ENCODE measurements around the gene FBXW11. TPM values are rescaled to one million over a fixed set of nuclear protein-coding genes. Genes with fewer than 3 reads are reported as not detected.

Gene FBXW11
- total RNA-seq, 4 donors from 2014 or later = 40.7 to 76.7 (median 49.1) TPM

- TF ChIP-seq POLR2A (IDR thresholded peaks at IDR 0.05) (no peak), CTCF (IDR thresholded peaks at IDR 0.05) (no peak)
- Histone ChIP-seq H3K27ac (no peak overlapping the region), H3K9me3 (peaks cover 0 to 3% (median 0%) of the 10 kb centered on the region in 4 donors), H3K4me3 (no peak overlapping the region), H3K4me1 (no peaks in the 10 kb centered on the region), H3K36me3 (no peaks in the 10 kb centered on the region), H3K27me3 (no peaks in the 10 kb centered on the region)
- no peak for DNase-seq
Observed at GRCh38 chr5:171827162-171827561, 179.3 kb downstream of the FBXW11 start.

GRCh38 chr5:171826132-171826531, 180.3 kb downstream of the FBXW11 start:
- no peaks in the 10 kb centered on the region for H3K9me3 ChIP-seq
- no peak overlapping the region for H3K4me3 ChIP-seq
- no peak overlapping the region for H3K27ac ChIP-seq
- no peak for DNase-seq
- H3K27me3 ChIP-seq = no peaks in the 10 kb centered on the region
- no peaks in the 10 kb centered on the region for H3K4me1 ChIP-seq
- TF ChIP-seq POLR2A (IDR thresholded peaks at IDR 0.05) (no peak), CTCF (IDR thresholded peaks at IDR 0.05) (no peak)
- no peaks in the 10 kb centered on the region for H3K36me3 ChIP-seq

GRCh38 chr5:171825051-171825450, 181.4 kb downstream of the FBXW11 start:
- H3K27me3 ChIP-seq = no peaks in the 10 kb centered on the region
- H3K9me3 ChIP-seq = no peaks in the 10 kb centered on the region
- no peaks in the 10 kb centered on the region for H3K4me1 ChIP-seq
- DNase-seq = no peak
- H3K4me3 ChIP-seq = no peak overlapping the region
- no peaks in the 10 kb centered on the region for H3K36me3 ChIP-seq
- no peak overlapping the region for H3K27ac ChIP-seq
- TF ChIP-seq CTCF (IDR thresholded peaks at IDR 0.05) (no peak), POLR2A (IDR thresholded peaks at IDR 0.05) (no peak)

- H3K4me3 ChIP-seq = no peak overlapping the region
- no peaks in the 10 kb centered on the region for H3K4me1 ChIP-seq
- peak in 2 of 3 donors; percentile 59 to 63 for DNase-seq
- H3K36me3 ChIP-seq = no peaks in the 10 kb centered on the region
- H3K9me3 ChIP-seq = no peaks in the 10 kb centered on the region
- no peak overlapping the region for H3K27ac ChIP-seq
- TF ChIP-seq POLR2A (IDR thresholded peaks at IDR 0.05) = no peak
- no peak for TF ChIP-seq CTCF (IDR thresholded peaks at IDR 0.05)
- no peaks in the 10 kb centered on the region for H3K27me3 ChIP-seq
Observed at GRCh38 chr5:171823269-171823668, 183.2 kb downstream of the FBXW11 start.

GRCh38 chr5:171821286-171821685, 185.2 kb downstream of the FBXW11 start:
- no peaks in the 10 kb centered on the region for H3K4me1 ChIP-seq
- no peak for TF ChIP-seq POLR2A (IDR thresholded peaks at IDR 0.05)
- TF ChIP-seq CTCF (IDR thresholded peaks at IDR 0.05) = no peak
- DNase-seq = no peak
- no peaks in the 10 kb centered on the region for H3K9me3 ChIP-seq
- H3K36me3 ChIP-seq = no peaks in the 10 kb centered on the region
- H3K4me3 ChIP-seq = no peak overlapping the region
- H3K27ac ChIP-seq = no peak overlapping the region
- H3K27me3 ChIP-seq = no peaks in the 10 kb centered on the region

GRCh38 chr5:171820561-171820960, 185.9 kb downstream of the FBXW11 start:
- Histone ChIP-seq H3K4me3 (no peak overlapping the region), H3K4me1 (no peaks in the 10 kb centered on the region), H3K27me3 (no peaks in the 10 kb centered on the region), H3K36me3 (no peaks in the 10 kb centered on the region), H3K27ac (no peak overlapping the region), H3K9me3 (no peaks in the 10 kb centered on the region)
- TF ChIP-seq POLR2A (IDR thresholded peaks at IDR 0.05) = no peak
- no peak for TF ChIP-seq CTCF (IDR thresholded peaks at IDR 0.05)
- no peak for DNase-seq
